ENCODE measurements around the gene KLK8.

Gene KLK8

GRCh38 chr19:51010066-51010795, 8.8 kb upstream of the KLK8 start:
- no peak overlapping the region for H3K4me3 ChIP-seq (replicated peaks in 1 of 2; ENCODE audit: low read depth in 2 of 2, low read length in 2 of 2)
- no peak for DNase-seq (ENCODE audit: low read depth in 2 of 2)
- TF ChIP-seq CTCF (IDR thresholded peaks at IDR 0.05; ENCODE audit: low read depth, low read length): no peak

GRCh38 chr19:51009061-51009891, 7.9 kb upstream of the KLK8 start:
- H3K4me3 ChIP-seq (replicated peaks in 1 of 2; ENCODE audit: low read depth in 2 of 2, low read length in 2 of 2): no peak overlapping the region
- TF ChIP-seq CTCF (IDR thresholded peaks at IDR 0.05; ENCODE audit: low read depth, low read length): no peak
- DNase-seq (ENCODE audit: low read depth in 2 of 2): no peak

- DNase-seq (ENCODE audit: low read depth in 2 of 2): no peak
- no peak for TF ChIP-seq CTCF (IDR thresholded peaks at IDR 0.05; ENCODE audit: low read depth, low read length)
- H3K4me3 ChIP-seq (replicated peaks in 1 of 2; ENCODE audit: low read depth in 2 of 2, low read length in 2 of 2): no peak overlapping the region
Measured at GRCh38 chr19:51007488-51007887, 6.1 kb upstream of the KLK8 start.

- TF ChIP-seq CTCF (IDR thresholded peaks at IDR 0.05; ENCODE audit: low read depth, low read length): no peak
- no peak overlapping the region for H3K4me3 ChIP-seq (replicated peaks in 1 of 2; ENCODE audit: low read depth in 2 of 2, low read length in 2 of 2)
- no peak for DNase-seq (ENCODE audit: low read depth in 2 of 2)
Measured at GRCh38 chr19:51006406-51006805, 5.0 kb upstream of the KLK8 start.

- DNase-seq (ENCODE audit: low read depth in 2 of 2): no peak
- TF ChIP-seq CTCF (IDR thresholded peaks at IDR 0.05; ENCODE audit: low read depth, low read length): no peak
- H3K4me3 ChIP-seq (replicated peaks in 1 of 2; ENCODE audit: low read depth in 2 of 2, low read length in 2 of 2): no peak overlapping the region
Measured at GRCh38 chr19:51005248-51005647, 3.8 kb upstream of the KLK8 start.

GRCh38 chr19:51003316-51003715, 1.9 kb upstream of the KLK8 start:
- no peak overlapping the region for H3K4me3 ChIP-seq (replicated peaks in 1 of 2; ENCODE audit: low read depth in 2 of 2, low read length in 2 of 2)
- DNase-seq (ENCODE audit: low read depth in 2 of 2): no peak
- TF ChIP-seq CTCF (IDR thresholded peaks at IDR 0.05; ENCODE audit: low read depth, low read length): no peak

Measured in cardiac fibroblast (primary cell).